ENCODE data around the gene MTREX.

MTREX gene

GRCh38 chr5:55307383-55308253 lies at the start of gene MTREX, which contains the start of gene DHX29:
Gene MTREX (plus strand): TSS chr5:55307989. CDS start chr5:55308014, 25 bp downstream.
Gene DHX29 (minus strand): TSS chr5:55307694. CDS start chr5:55307573, 121 bp downstream.
- TF ChIP-seq USF1 (IDR thresholded peaks at IDR 0.05) (no peak), CREB1 (IDR thresholded peaks at IDR 0.05; ENCODE audit: low read depth) (peak; percentile 77), TCF12 (IDR thresholded peaks at IDR 0.05; ENCODE audit: low read depth) (0 out of 2 replicates have a peak, but pooled peaks have one; percentile 34), NFIC (IDR thresholded peaks at IDR 0.05) (no peak), ZBTB7A (IDR thresholded peaks at IDR 0.05; ENCODE audit: low read depth) (no peak), EGR1 (IDR thresholded peaks at IDR 0.05) (no peak), FOXM1 (IDR thresholded peaks at IDR 0.05; ENCODE audit: borderline replicate concordance, low read depth) (no peak), YY1 (IDR thresholded peaks at IDR 0.05; ENCODE audit: low read depth) (peak; percentile 95), RAD21 (IDR thresholded peaks at IDR 0.05; ENCODE audit: low read depth) (no peak), TAF1 (IDR thresholded peaks at IDR 0.05; ENCODE audit: low read depth) (peak; percentile 77), TEAD4 (IDR thresholded peaks at IDR 0.05) (0 out of 2 replicates have a peak, but pooled peaks have one; percentile 33), EP300 (IDR thresholded peaks at IDR 0.05; ENCODE audit: borderline replicate concordance) (no peak), CEBPB (IDR thresholded peaks at IDR 0.05) (no peak)
- TF ChIP-seq, protein P1, sequence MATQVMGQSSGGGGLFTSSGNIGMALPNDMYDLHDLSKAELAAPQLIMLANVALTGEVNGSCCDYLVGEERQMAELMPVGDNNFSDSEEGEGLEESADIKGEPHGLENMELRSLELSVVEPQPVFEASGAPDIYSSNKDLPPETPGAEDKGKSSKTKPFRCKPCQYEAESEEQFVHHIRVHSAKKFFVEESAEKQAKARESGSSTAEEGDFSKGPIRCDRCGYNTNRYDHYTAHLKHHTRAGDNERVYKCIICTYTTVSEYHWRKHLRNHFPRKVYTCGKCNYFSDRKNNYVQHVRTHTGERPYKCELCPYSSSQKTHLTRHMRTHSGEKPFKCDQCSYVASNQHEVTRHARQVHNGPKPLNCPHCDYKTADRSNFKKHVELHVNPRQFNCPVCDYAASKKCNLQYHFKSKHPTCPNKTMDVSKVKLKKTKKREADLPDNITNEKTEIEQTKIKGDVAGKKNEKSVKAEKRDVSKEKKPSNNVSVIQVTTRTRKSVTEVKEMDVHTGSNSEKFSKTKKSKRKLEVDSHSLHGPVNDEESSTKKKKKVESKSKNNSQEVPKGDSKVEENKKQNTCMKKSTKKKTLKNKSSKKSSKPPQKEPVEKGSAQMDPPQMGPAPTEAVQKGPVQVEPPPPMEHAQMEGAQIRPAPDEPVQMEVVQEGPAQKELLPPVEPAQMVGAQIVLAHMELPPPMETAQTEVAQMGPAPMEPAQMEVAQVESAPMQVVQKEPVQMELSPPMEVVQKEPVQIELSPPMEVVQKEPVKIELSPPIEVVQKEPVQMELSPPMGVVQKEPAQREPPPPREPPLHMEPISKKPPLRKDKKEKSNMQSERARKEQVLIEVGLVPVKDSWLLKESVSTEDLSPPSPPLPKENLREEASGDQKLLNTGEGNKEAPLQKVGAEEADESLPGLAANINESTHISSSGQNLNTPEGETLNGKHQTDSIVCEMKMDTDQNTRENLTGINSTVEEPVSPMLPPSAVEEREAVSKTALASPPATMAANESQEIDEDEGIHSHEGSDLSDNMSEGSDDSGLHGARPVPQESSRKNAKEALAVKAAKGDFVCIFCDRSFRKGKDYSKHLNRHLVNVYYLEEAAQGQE (IDR thresholded peaks at IDR 0.05; ENCODE audit: low read depth), result no peak
- TF ChIP-seq, protein P2, sequence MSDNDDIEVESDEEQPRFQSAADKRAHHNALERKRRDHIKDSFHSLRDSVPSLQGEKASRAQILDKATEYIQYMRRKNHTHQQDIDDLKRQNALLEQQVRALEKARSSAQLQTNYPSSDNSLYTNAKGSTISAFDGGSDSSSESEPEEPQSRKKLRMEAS (IDR thresholded peaks at IDR 0.05), result peak; percentile 83

DNA sequence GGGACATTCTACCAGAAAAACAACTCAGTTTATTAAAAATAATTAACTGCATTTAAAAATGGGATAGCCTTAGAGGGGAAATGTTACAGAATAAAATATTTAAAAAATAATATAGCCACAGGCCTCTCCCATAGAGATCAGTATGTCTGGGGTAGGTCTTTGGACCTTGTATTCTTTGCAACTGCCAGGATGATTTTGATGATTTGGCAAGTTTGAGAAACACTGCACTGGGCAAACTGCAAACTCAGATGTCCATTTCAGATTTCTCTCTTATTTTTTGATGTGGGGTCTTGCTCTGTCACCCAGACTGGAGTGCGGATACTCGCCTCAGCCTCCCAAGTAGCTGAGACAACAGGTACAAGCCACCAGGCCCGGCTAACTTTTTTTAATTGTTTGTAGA lies 49.5 kb upstream of the MTREX start:
- TF ChIP-seq YY1 (IDR thresholded peaks at IDR 0.05; ENCODE audit: low read depth) (no peak), USF1 (IDR thresholded peaks at IDR 0.05) (no peak), RAD21 (IDR thresholded peaks at IDR 0.05; ENCODE audit: low read depth) (no peak), NFIC (IDR thresholded peaks at IDR 0.05) (no peak), EGR1 (IDR thresholded peaks at IDR 0.05) (no peak), TAF1 (IDR thresholded peaks at IDR 0.05; ENCODE audit: low read depth) (no peak), CREB1 (IDR thresholded peaks at IDR 0.05; ENCODE audit: low read depth) (no peak), TCF12 (IDR thresholded peaks at IDR 0.05; ENCODE audit: low read depth) (no peak), FOXM1 (IDR thresholded peaks at IDR 0.05; ENCODE audit: borderline replicate concordance, low read depth) (no peak), CEBPB (IDR thresholded peaks at IDR 0.05) (no peak), ZBTB7A (IDR thresholded peaks at IDR 0.05; ENCODE audit: low read depth) (no peak), TEAD4 (IDR thresholded peaks at IDR 0.05) (no peak)
- TF ChIP-seq, protein P2 (IDR thresholded peaks at IDR 0.05), result no peak
- TF ChIP-seq, protein P1 (IDR thresholded peaks at IDR 0.05; ENCODE audit: low read depth), result no peak

DNA sequence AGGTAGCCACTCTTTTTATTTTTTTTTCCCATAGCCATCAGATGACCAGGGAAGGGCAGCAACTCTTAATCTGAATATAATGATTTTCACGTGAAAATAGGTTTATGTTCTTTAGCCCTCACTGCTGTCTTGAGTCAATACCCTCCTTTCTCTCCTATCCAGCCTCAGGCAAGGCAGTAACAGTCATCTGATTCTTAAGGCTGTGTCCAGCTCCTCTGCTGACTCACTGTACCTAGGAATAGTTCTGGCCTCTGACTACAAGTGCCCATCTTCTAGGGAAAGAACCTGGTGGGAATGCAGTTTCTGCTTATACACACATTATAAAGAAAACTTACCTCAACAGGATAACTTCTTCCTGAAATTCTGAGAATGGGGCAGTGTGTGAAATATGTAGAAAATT lies 31.0 kb upstream of the MTREX start:
- TF ChIP-seq TEAD4 (IDR thresholded peaks at IDR 0.05), result no peak

- TF ChIP-seq CREB1 (IDR thresholded peaks at IDR 0.05; ENCODE audit: low read depth), result no peak
- TF ChIP-seq, protein P2 (IDR thresholded peaks at IDR 0.05), result no peak
- no peak for TF ChIP-seq TEAD4 (IDR thresholded peaks at IDR 0.05)
- TF ChIP-seq EP300 (IDR thresholded peaks at IDR 0.05; ENCODE audit: borderline replicate concordance), result no peak
- TF ChIP-seq, protein P1 (IDR thresholded peaks at IDR 0.05; ENCODE audit: low read depth), result no peak
These were observed 29.0 kb upstream of the MTREX start for GRCh38 chr5:55278778-55279177.
